Brain microvascular endothelial cell (primary cell): ENCODE data around the gene TPRA1.

Experiments
- DNase-seq: peaks from one replicate; pipeline ENCODE4 v3.0.0-alpha.2; 2020
- H3K27ac ChIP-seq: fragments of 250-450 bp; sonication (Bioruptor Pico); 2 replicates; pipeline ENCODE4 v1.5.1; 2020; ENCODE audit warnings: mild to moderate bottlenecking, moderate library complexity
- H3K27me3 ChIP-seq: fragments of 250-450 bp; sonication (Bioruptor Pico); replicated peaks from 2 replicates; pipeline ENCODE4 v1.5.1; 2020; ENCODE audit warnings: mild to moderate bottlenecking
- H3K36me3 ChIP-seq: fragments of 250-450 bp; sonication (Bioruptor Pico); replicated peaks from 2 replicates; pipeline ENCODE4 v1.5.1; 2020; ENCODE audit warnings: mild to moderate bottlenecking
- H3K4me3 ChIP-seq: 2 replicates; pipeline ENCODE4 v1.5.1; 2011; ENCODE audit warnings: low read depth, mild to moderate bottlenecking, control low read depth, low read length, moderate library complexity
- in situ Hi-C: cut with HindIII; loops from 2 replicates; pipeline ENCODE4 v1.10.0; 2017; ENCODE audit warnings: low sequenced_read_pairs, low pct_ligation_motif_present
- TF ChIP-seq, protein P1 (sequence below): IDR thresholded peaks from 2 replicates; pipeline ENCODE4 v1.5.1; 2011; ENCODE audit warnings: low read depth, mild to moderate bottlenecking, moderate library complexity, low read length, control low read depth, inconsistent platforms; ENCODE audit errors: missing control alignments

Gene TPRA1

DNA sequence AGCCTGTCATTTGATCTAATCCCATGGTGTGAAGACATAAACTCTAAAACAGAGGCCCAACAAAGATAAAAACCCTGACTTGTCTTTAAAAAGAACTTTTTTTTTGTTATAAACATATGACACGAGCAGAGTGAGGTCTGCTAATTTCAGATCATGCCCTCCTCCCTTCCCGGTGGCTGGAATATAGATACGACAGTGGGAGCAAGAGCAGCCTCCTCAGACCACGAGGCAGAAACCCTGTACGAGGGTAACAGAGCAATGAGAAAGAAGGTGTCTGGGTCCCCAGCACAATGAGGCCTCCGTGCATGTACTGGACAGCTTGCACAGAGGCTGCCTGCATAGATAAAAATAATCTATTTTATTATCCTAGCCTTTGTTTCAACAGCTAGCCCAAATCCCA lies 5.8 kb downstream of the TPRA1 start:
- Histone ChIP-seq H3K36me3 (no peaks in the 10 kb centered on the region), H3K4me3 (no peak overlapping the region), H3K27ac (no peak overlapping the region), H3K27me3 (no peaks in the 10 kb centered on the region)
- TF ChIP-seq, protein P1, sequence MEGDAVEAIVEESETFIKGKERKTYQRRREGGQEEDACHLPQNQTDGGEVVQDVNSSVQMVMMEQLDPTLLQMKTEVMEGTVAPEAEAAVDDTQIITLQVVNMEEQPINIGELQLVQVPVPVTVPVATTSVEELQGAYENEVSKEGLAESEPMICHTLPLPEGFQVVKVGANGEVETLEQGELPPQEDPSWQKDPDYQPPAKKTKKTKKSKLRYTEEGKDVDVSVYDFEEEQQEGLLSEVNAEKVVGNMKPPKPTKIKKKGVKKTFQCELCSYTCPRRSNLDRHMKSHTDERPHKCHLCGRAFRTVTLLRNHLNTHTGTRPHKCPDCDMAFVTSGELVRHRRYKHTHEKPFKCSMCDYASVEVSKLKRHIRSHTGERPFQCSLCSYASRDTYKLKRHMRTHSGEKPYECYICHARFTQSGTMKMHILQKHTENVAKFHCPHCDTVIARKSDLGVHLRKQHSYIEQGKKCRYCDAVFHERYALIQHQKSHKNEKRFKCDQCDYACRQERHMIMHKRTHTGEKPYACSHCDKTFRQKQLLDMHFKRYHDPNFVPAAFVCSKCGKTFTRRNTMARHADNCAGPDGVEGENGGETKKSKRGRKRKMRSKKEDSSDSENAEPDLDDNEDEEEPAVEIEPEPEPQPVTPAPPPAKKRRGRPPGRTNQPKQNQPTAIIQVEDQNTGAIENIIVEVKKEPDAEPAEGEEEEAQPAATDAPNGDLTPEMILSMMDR = no peak
- no peak for DNase-seq
- in situ Hi-C loops = no loop called here

GRCh38 chr3:127580327-127581060 lies 10.0 kb downstream of the TPRA1 start:
- DNase-seq = no peak
- Histone ChIP-seq H3K27me3 (no peaks in the 10 kb centered on the region), H3K36me3 (peaks cover 7% of the 10 kb centered on the region), H3K4me3 (no peak overlapping the region), H3K27ac (no peak overlapping the region)
- TF ChIP-seq, protein P1 = no peak
- in situ Hi-C loops = no loop called here

GRCh38 chr3:127578802-127579201 lies 11.7 kb downstream of the TPRA1 start:
- in situ Hi-C loops = no loop called here
- H3K27ac ChIP-seq = no peak overlapping the region
- H3K27me3 ChIP-seq = no peaks in the 10 kb centered on the region
- no peak overlapping the region for H3K4me3 ChIP-seq
- DNase-seq = no peak
- TF ChIP-seq, protein P1 = no peak
- peaks cover 18% of the 10 kb centered on the region for H3K36me3 ChIP-seq

DNA sequence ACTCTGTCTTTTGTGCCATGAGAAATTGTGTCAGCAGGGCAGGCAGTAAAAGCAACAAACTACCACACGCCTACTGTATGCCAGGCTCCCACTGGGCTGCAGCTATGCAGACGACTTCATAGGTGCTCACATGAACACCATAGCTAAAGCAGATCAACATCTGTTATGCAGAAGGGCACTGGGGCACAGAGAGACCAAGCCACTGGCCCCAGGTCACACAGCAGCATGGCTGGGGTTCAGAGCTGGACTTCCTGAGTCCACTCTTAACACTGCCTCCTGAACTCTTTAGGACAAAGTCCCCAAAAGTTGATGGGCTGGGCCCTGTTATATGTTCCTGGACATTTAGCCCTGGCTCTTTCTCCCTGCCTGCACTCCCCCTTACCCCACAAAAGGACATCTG lies 12.4 kb downstream of the TPRA1 start:
- in situ Hi-C loops = no loop called here
- Histone ChIP-seq H3K27me3 (no peaks in the 10 kb centered on the region), H3K27ac (no peak overlapping the region), H3K36me3 (peaks cover 23% of the 10 kb centered on the region), H3K4me3 (no peak overlapping the region)
- TF ChIP-seq, protein P1 = no peak
- DNase-seq = no peak

DNA sequence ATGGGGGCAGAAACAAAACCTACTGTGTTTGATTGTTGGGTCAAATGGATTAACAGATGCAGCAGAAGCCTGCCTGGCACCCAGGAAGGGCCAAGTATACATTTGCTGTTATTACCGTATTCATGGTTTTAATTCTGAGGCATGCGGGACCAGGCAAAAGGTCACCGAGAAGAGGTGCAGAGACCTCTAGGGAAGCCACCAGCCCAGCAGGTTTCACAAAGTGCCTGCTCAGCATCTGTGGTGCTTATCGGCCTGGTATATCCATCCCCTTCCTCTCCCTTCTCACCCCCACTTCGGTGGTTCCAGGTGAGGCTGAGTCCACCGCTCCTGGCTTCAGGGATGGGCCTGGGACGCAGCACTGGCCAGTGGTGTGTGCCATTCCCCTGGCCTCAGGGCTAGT lies 13.1 kb downstream of the TPRA1 start:
- Histone ChIP-seq H3K36me3 (peaks cover 30% of the 10 kb centered on the region), H3K4me3 (no peak overlapping the region), H3K27ac (no peak overlapping the region), H3K27me3 (no peaks in the 10 kb centered on the region)
- in situ Hi-C loops = no loop called here
- DNase-seq = no peak
- TF ChIP-seq, protein P1 = no peak
